Suprapubic skin (tissue), 4 donors: ENCODE data around the gene CALCOCO2. TPM values are rescaled to one million over a fixed set of nuclear protein-coding genes. Genes with fewer than 3 reads are reported as not detected.

Experiments used
- DNase-seq, 2 donors: peaks; one replicate each; pipeline ENCODE4 v3.0.0-alpha.2; 2019; ENCODE audit warnings: low spot score in 2 of 2
- H3K27ac ChIP-seq: fragments of 200-600 bp; sonication (generic); one replicate; pipeline ENCODE4 v1.5.1; 2019
- H3K27me3 ChIP-seq: fragments of 200-600 bp; sonication (generic); one replicate; pipeline ENCODE4 v1.5.1; 2019
- H3K36me3 ChIP-seq: fragments of 200-600 bp; sonication (generic); one replicate; pipeline ENCODE4 v1.5.1; 2019
- H3K4me1 ChIP-seq: fragments of 200-600 bp; sonication (generic); one replicate; pipeline ENCODE4 v1.5.1; 2019
- H3K4me3 ChIP-seq: fragments of 200-600 bp; sonication (generic); one replicate; pipeline ENCODE4 v1.5.1; 2019; ENCODE audit warnings: mild to moderate bottlenecking
- H3K9me3 ChIP-seq: fragments of 200-600 bp; sonication (generic); one replicate; pipeline ENCODE4 v1.5.1; 2019
- EP300 ChIP-seq: sonication (generic); formaldehyde crosslinking; IDR thresholded peaks from one replicate; pipeline ENCODE4 v1.6.1; 2017; ENCODE audit warnings: antibody characterized with exemption
- POLR2A ChIP-seq, 2 donors: fragments of 450-650 bp; IDR thresholded peaks; one replicate each; pipeline ENCODE4 v1.6.1; 2017; ENCODE audit warnings: antibody characterized with exemption in 2 of 2, mild to moderate bottlenecking in 2 of 2, moderate library complexity in 2 of 2
- POLR2AphosphoS5 ChIP-seq, 3 donors: sonication (generic); formaldehyde crosslinking; IDR thresholded peaks; one replicate each; pipeline ENCODE4 v1.6.1; 2017; ENCODE audit warnings: antibody characterized with exemption in 3 of 3
- WGBS: methylation state at CpG from one replicate; pipeline ENCODE4 v1.1.5; 2018; 5-methylcytosine and 5-hydroxymethylcytosine counted together
- total RNA-seq, 4 donors: library from RNA; depleted of rRNA; stranded (reverse); fragments of >200 nt; gene quantifications; one replicate each; pipeline ENCODE4 v1.1.0, GENCODE V29; 2016
- TF ChIP-seq, protein P1 (sequence below), 2 donors: fragments of 200-600 bp in 1 of 2; fragments of 450-650 bp in 1 of 2; sonication (generic) in 1 of 2; IDR thresholded peaks; one replicate each; pipeline ENCODE4 v1.5.1; 2016 to 2019; ENCODE audit warnings: antibody characterized with exemption in 2 of 2, mild to moderate bottlenecking in 1 of 2, moderate library complexity in 1 of 2

CALCOCO2 gene
- total RNA-seq, 4 donors from 2014 or later: 87.2 to 133 (median 102) TPM

DNA sequence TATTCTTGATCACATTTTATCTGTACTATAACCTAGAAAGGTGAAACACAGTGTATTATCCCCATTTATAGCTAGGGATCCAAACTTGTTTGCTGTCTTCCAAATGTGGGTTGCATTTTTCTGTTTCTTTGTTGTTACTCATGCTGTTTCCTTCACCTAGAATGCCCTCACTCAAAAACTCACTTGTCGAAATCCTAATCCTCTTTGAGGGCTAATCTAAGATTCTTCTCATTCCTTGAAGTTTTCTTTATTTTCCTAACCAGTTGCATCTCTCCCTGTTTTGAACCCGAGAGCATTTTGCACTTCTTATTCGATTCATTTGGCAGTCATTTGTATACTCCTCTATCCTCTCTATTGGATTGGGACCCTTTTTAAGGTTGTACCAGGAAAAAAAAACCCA is 9.6 kb downstream of the CALCOCO2 start:
- Histone ChIP-seq H3K4me1 (peaks cover 73% of the 10 kb centered on the region), H3K4me3 (peak overlapping the region; percentile 28), H3K36me3 (peaks cover 29% of the 10 kb centered on the region), H3K27me3 (no peaks in the 10 kb centered on the region), H3K9me3 (no peaks in the 10 kb centered on the region), H3K27ac (peak overlapping the region; percentile 84)
- TF ChIP-seq, protein P1, sequence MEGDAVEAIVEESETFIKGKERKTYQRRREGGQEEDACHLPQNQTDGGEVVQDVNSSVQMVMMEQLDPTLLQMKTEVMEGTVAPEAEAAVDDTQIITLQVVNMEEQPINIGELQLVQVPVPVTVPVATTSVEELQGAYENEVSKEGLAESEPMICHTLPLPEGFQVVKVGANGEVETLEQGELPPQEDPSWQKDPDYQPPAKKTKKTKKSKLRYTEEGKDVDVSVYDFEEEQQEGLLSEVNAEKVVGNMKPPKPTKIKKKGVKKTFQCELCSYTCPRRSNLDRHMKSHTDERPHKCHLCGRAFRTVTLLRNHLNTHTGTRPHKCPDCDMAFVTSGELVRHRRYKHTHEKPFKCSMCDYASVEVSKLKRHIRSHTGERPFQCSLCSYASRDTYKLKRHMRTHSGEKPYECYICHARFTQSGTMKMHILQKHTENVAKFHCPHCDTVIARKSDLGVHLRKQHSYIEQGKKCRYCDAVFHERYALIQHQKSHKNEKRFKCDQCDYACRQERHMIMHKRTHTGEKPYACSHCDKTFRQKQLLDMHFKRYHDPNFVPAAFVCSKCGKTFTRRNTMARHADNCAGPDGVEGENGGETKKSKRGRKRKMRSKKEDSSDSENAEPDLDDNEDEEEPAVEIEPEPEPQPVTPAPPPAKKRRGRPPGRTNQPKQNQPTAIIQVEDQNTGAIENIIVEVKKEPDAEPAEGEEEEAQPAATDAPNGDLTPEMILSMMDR (IDR thresholded peaks at IDR 0.05): no peak
- no peak for TF ChIP-seq POLR2AphosphoS5 (IDR thresholded peaks at IDR 0.05)
- no peak for TF ChIP-seq POLR2A (IDR thresholded peaks at IDR 0.05)
- no peak for TF ChIP-seq EP300
- DNase-seq: no peak
- WGBS: 51% methylated on average over 3 of the region's 3 CpGs

DNA sequence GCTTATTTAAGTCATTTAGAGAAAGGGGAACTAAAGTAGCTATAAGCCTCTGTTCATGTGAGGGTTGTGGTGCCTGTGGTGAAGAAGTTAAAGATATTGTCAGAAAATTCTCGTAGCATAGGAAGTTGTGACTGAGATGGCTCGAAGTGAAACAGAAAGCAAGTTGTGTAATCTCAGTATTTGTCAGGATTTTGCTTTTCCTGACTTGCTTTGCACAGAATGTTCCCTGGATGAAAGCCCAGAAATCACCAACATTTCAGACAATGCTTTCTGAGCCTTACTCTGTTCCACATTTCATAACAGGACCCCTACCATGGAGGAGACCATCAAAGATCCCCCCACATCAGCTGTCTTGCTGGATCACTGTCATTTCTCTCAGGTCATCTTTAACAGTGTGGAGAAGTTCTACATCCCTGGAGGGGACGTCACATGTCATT is 10.6 kb downstream of the CALCOCO2 start:
- Histone ChIP-seq H3K27ac (peak overlapping the region; percentile 84), H3K36me3 (peaks cover 37% of the 10 kb centered on the region), H3K4me3 (peak overlapping the region; percentile 28), H3K27me3 (no peaks in the 10 kb centered on the region), H3K4me1 (peaks cover 63% of the 10 kb centered on the region), H3K9me3 (no peaks in the 10 kb centered on the region)
- 15% methylated on average over 3 of the region's 3 CpGs for WGBS
- no peak for DNase-seq
- TF ChIP-seq, protein P1 (IDR thresholded peaks at IDR 0.05): no peak
- TF ChIP-seq EP300 (peak; percentile 15), POLR2AphosphoS5 (IDR thresholded peaks at IDR 0.05) (peak in 2 of 3 donors; percentile 20 to 32)

DNA sequence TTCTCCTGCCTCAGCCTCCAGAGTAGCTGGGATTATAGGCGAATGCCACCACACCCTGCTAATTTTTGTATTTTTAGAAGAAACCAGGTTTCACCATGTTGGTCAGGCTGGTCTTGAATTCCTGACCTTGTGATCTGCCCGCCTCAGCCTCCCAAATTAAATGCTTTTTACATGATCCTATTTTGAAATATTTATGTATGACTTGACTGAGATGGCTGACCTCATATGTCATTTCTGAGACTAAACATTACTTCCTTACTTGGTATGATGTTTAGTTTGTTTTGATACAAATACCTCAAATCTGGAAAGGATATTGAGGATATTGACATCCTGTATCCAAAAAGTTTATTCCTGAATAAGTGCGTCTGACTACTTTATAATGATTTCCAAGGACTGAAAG is 11.9 kb downstream of the CALCOCO2 start:
- WGBS: 89% methylated on average over 3 of the region's 3 CpGs
- Histone ChIP-seq H3K9me3 (no peaks in the 10 kb centered on the region), H3K36me3 (peaks cover 44% of the 10 kb centered on the region), H3K27ac (peak overlapping the region; percentile 84), H3K4me1 (peaks cover 50% of the 10 kb centered on the region), H3K4me3 (peak overlapping the region; percentile 28), H3K27me3 (no peaks in the 10 kb centered on the region)
- TF ChIP-seq POLR2A (IDR thresholded peaks at IDR 0.05): no peak
- TF ChIP-seq, protein P1 (IDR thresholded peaks at IDR 0.05): no peak
- no peak for TF ChIP-seq EP300
- DNase-seq: no peak

DNA sequence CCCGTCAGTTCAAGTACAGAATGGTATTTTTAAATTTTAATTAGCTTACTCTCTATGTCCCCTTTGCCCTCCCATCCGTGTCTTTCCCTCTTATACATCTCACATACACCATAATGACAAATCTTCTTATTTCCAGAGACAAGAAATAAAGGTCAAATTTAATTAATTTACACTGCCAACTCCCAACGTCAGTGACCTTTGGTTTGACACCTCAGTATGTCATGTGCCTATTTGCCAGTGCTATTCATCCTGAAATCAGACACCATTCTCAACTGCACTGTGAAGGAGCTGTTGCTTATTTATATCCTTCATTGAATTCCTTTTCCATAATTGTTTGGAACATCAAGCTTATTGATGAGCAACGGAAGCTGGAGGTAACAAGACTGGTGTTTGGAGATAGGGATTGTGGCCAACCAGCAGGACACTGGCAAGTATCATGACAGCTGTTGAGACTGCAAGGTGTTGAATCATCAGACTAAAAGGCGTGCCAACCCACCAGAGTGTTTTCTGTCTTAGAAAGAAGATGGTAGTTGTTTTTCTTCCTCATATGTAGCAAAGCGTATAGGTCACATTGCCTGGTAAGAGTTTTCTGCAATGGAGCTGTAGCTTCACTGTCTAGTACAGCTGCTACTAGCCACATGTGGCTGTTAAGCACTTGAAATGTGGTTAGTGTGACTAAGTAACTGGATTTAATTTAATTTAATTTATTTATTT is 12.5 kb downstream of the CALCOCO2 start:
- no peak for TF ChIP-seq POLR2A (IDR thresholded peaks at IDR 0.05)
- TF ChIP-seq, protein P1 (IDR thresholded peaks at IDR 0.05): no peak
- TF ChIP-seq EP300: no peak
- TF ChIP-seq POLR2AphosphoS5 (IDR thresholded peaks at IDR 0.05): no peak
- 81% methylated on average over 6 of the region's 6 CpGs for WGBS
- no peak for DNase-seq
- Histone ChIP-seq H3K27ac (peak overlapping the region; percentile 12), H3K4me3 (no peak overlapping the region), H3K36me3 (peaks cover 50% of the 10 kb centered on the region), H3K9me3 (no peaks in the 10 kb centered on the region), H3K27me3 (no peaks in the 10 kb centered on the region), H3K4me1 (peaks cover 44% of the 10 kb centered on the region)

DNA sequence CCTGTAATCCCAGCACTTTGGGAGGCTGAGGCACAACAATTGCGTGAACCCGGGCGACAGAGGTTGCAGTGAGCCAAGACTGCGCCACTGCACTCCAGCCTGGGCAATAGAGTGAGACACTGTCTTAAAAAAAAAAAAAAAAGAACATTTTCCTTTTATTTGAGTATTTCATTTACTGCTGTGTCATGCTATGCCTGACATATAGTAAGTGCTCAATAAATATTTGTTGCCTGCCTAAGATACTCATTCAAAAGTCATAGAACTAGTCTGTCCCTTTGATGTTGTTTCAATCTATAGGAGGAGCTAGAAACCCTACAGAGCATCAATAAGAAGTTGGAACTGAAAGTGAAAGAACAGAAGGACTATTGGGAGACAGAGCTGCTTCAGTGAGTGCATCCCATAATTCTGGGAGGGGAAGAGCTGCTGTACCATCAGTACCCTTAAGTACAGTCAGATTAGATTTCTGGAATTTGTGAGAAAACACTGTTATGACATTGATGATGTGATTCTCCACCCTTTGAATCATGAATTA is 20.0 kb downstream of the CALCOCO2 start:
- Histone ChIP-seq H3K4me3 (no peak overlapping the region), H3K4me1 (no peaks in the 10 kb centered on the region), H3K27me3 (no peaks in the 10 kb centered on the region), H3K27ac (no peak overlapping the region), H3K36me3 (peaks cover 89% of the 10 kb centered on the region), H3K9me3 (no peaks in the 10 kb centered on the region)
- TF ChIP-seq EP300 (no peak), POLR2A (IDR thresholded peaks at IDR 0.05) (no peak), POLR2AphosphoS5 (IDR thresholded peaks at IDR 0.05) (no peak)
- TF ChIP-seq, protein P1 (IDR thresholded peaks at IDR 0.05): no peak
- WGBS: 97% methylated on average over 4 of the region's 4 CpGs
- no peak for DNase-seq
